ENCODE data around the gene PIGP.
"Not testable (repeated sequence)": the region's sequence is repeated elsewhere in the genome, so short reads cannot be mapped to it uniquely, and the experiment has no call there.

The PIGP gene

DNA sequence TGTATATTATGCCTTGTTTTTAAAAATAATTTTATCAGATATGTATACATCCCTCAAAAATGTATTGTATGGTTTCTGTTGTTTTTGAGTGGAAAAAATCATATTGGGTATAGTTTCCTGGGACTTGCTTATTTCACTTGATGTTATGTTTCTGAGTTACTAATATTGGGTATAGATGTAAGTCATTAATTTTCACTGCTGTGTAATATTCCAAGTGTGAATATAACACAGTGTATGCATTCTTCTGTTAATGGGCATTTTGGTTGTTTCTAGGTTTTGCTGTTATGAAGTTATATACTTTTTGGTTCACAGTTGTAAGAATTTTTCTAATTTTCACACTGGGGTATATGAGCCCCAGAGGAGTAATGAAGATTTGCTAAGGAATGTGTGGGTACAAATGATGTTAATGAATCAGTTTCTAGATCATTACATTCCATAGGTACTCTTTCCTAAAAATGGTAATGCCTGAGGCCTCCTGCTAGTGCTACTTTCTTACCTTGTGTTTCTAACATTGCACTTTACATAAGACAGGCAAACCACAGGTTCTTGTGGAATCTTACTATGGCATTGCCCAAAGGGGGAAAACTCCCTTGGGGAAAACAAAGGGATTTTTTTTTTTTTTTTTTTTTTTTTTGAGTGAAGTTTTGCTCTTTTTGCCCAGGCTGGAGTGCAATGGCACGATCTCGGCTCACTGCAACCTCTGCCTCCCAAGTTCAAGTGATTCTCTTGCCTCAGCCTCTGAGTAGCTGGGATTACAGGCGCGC is 3.4 kb upstream of the PIGP start:
- DNase-seq (ENCODE audit: low read depth, low spot score): no peak

DNA sequence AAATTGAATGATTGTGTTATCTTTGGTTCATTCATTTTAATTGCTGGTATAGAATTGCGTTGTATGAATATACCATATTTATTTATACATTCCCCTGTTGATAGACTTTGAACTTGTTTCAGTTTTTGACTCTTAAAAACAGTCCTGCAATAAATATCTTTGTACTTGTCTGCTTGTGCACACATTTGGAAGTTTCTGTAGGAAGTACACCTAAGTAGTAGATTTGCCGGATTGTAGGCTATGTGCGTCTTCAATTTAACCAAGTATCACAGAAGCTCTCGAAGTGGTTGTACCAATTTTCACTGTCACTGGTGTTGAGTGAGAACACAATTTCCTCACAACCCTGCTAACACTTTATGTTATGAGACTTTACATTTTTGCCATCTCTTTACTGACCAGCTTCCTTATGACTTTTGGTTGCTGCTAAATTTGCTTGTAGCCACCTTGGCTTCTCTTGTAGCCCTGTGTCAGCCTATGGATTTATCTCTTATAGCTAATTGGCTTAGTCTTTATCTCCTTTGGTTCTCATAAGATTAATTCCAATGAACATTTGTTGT is 2.4 kb upstream of the PIGP start:
- no peak for DNase-seq (ENCODE audit: low read depth, low spot score)

DNA sequence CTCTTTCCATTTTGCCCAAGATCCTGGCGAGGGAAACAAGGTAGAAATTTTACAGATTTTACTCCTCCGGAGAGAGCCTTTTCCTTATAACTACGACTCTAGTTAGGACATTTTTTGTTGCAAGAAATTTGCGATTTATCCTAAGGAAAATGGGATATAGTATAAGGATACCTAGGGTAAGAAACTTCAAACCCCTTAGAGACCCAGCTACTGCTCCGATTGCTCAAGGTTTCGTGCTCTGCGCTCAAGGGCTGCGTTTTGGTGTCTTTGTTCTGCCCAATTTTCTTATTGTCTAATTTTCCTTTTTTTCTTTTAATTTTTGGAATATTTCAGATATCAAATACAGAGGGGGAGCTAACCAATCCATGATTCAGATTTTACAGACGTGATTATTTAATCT is 1.7 kb upstream of the PIGP start:
- no peak for DNase-seq (ENCODE audit: low read depth, low spot score)

DNA sequence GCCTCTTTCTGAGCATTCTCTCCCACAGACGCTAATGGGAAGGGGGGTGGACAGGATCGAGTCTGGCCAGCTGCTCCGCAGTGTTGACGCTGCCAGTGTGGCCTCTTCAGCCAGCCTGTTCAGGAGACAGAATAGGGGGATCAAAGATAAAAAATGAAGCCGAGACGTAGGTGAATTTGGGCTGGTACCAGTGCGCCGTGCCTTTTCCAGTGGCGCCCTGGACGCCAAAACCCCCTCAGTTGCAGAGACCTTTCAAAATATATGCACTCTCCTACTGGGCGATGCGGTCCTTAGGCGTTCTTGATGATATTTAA is 1.3 kb upstream of the PIGP start:
- DNase-seq (ENCODE audit: low read depth, low spot score): peak; percentile 41

DNA sequence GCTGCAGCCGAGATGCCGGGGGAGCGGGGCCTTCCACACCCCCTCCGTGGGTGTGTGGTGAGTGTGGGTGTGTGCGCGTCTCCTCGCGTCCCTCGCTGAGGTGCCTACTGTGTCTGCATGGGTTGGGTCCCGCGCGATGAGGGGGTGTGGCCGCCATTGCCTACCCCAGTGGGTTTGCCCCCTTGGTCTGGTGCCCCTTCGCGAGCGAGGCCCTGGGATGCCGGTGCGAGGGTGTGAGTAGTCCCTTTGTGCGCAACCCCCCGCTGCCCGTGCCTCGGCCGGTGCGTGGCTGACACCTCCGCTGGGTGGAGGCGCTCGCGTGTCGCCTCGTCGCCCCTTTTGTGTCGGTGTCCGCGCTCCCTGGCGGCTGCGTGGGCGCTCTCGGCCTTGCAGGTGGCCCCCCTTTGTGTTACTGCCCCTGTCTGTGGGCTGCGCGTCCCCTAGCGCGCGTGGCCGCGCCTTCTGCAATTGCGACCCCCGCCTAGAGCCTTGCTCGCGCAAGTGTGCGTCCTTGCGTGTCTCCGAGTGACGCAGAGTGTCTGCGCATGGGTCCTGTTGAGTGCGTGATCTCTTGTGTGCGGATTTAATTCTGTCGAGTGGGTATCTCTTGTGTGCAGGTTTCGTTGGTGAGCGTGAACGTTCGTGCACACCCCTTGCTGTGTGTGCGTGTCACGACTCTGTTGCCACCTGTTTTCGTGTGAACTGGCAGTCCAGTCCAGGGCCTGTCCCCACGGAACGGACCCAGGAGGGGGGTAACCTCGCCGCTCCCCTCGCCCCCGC is 736 bp upstream of the PIGP start:
- peak; percentile 55 for DNase-seq (ENCODE audit: low read depth, low spot score)

DNA sequence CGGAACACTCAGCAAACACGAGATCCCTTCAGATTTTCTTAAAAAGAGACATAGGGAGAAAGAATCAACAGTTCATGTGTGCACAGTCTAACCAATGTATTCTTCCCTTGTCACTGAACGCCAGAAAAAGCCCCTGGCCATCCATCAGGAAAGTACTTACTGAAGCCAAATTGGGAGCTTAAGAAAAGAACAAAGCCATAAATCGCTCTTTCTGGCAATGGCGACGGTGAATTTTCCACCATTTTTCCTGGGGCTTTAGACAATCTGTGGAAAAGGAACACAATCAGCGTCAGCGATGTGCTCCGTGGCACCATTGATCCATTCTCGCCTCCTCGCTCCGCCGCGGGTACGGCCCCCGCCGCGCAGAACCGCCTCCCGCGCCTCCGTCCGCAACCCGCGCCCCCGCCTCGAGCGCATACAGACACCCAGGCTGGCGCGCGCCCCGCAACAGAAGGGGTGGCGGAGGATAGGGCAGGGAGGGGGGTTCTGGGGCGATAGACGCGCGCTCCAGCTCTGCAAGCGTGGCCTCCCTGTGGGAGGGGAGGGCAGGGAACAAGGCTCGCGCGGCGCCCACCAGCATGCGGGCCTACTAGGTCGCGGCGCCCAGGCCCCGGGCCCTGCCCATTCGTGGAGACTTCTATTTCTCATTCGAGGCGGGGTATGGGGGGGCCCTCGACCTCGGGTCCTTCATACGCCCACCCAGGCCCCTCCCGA is 440 bp downstream of the PIGP start:
- no peak for DNase-seq (ENCODE audit: low read depth, low spot score)

DNA sequence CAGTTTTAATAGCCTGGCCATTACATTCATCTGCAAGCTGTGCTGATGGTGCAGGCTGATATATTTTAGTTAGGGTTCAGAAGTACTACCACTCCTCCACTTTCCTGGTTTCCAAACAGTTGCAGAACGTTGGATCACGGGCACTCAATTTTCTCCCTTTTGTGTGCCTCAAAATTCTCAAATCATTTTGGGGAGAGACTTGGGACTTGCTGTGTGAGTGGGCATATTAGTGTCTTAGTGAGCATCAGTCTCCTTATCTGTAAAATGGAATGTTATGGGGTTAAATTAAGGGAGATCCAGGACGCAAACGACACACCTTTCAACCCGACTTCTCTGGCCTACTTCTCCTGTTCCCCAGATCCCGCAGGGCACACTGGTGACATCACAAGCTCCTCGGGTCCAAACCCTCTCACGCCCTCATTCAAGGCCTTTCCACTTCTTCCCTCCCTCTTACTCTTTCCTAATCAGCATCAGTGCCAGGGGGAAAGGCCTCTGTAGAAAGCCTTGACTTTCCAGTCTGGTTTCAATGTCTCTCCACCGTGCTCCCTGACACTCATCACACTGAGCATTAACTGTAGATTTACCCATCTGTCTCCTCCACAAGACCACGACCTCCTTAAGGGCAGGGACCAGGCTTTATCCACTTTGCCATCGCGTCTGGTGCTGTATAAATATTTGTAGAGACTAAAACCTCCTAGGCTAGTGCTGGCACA is 1.2 kb downstream of the PIGP start:
- DNase-seq (ENCODE audit: low read depth, low spot score): peak; percentile 66

DNA sequence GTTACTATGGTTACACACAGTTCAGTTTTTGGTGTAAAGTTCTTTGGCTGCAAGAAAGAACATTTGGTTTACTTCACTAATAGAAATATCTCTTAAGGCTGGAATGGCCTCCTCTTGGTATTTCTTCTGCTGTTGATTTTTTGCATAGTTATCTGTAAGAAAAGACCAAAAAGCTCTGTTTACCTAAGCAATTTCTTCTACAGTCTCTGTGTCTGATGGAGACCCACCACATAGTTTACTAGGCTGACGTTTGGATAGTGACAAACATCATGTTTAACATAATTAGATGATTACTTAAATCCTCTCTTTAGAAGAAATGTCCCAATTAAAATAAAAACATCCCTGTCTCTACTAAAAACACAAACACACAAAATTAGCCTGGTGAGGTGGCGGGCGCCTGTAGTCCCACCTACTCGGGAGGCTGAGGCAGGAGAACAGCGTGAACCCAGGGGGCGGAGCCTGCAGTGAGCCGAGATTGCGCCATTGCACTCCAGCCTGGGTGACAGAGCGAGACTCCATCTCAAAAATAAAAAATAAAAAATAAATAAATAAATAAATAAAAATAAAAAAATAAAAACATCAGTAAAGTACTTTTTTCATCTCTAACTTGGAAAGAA is 7.2 kb downstream of the PIGP start:
- DNase-seq (ENCODE audit: low read depth, low spot score): no peak

DNA sequence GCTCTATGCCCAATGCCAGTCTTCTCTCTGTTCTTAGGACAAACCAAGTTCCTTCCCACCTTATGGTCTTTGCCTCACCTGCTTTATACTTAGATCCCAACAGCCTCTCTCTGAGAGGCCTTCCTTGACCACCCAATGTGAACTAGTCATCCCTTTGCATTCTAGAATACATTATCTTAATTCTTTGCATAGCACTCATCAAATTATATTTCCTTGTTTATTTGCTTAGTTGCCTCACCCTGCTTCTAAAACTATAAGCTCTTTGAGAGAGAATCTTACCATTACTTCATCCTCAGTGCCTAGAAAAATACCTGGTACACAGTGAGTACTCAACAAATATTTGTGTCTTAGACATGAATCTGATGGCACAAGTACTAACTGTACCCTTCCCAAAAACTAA is 8.0 kb downstream of the PIGP start:
- DNase-seq (ENCODE audit: low read depth, low spot score): no peak

DNA sequence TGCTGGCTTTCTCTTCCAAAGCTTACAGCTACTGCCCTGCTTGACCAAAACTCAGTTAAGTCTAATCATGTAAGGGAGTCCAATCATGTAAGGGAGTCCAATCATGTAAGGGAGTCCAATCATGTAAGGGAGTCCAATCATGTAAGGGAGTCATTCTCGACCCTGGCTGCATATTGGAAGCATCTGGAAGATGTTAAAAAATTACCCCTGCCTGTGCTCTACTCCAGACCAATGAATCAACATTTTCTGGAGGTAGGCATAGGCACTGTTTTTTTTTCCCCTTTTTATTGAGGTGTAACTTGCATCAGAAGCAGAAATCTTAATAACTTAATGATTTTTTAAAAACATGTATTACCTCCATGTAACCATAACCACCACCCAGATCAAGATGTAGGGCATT is 9.4 kb downstream of the PIGP start:
- DNase-seq (ENCODE audit: low read depth, low spot score): no peak

DNA sequence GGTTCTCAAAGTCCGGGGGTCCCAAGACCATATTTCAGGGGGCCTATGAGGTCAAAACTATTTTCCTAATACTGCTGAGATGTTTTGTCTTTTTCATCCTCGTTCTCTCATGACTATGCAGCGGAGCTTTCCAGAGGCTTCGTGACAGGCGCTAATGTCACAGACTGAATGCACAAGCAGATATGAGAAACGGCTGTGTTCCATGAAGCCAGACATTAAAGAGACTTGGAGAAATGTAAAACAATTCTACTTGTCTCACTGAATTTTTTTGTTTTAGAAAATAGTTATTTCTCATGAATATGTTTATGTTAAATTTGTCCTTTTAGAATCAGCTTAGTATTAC is 10.3 kb downstream of the PIGP start:
- no peak for DNase-seq (ENCODE audit: low read depth, low spot score)

DNA sequence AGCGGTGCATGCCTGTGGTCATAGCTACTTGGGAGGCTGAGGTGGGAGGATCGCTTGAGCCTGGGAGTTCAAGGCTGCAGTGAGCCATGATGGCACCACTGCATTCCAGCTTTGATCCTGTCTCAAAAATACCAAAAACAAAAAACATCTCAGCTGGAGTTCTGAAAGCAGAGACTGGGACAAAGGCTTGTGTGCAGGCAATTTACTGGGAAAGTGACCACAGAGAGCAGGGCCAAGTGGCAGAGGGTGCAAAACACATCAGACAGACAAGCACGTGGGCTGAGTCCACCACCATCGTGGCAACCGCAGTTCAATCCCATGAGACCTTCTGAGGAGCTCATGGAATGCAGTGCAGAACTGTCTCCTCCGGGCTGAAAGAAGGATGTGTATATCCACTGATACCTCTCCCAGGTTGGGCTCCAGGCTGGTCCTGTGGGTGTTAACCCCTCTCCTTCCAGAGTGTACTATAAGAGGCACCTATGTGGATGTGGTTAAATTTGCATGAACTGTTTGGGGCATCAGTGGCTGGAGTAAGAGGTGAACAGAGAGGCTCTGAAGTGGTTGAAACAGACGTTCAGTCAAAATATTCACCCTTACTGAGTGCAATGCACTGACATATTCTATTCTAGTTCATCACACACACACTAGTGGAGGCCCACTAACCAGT is 10.8 kb downstream of the PIGP start:
- DNase-seq (ENCODE audit: low read depth, low spot score): peak; percentile 74

DNA sequence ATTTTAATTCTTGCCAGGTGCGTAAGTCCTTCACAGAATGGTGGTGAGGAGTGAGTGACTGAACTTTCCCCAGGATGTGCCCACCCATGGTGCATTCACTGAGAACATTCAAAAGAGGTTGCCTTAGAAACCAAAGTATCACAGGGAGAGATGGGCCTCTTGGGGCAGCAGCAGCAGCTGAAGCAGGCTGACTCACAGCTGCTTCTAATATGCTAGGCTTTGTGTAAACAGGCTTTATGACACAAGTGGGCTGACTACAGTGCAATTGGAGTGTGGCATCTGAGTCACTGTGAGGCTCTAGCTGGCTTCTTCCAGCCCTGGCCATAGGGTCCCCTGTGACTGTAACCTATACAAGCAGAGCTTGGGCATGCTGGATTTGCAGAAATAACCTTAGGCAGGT is 12.6 kb downstream of the PIGP start:
- peak; percentile 94 for DNase-seq (ENCODE audit: low read depth, low spot score)

DNA sequence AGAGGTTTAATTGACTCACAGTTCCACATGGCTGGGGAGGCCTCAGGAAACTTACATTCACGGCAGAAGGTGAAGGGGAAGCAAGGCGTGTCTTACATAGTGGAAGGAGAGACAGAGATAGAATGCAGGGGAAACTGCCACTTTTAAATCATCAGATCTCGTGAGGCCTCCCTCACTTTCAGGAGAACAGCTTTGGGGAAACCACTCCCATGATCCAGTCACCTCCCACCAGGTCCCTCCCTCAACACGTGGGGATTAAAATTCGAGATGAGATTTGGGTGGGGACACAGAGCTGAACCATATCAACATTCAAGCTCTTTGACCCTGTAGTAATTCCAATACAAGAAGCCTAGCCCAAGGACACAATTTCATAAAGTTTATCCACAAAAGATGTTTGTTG is 13.7 kb downstream of the PIGP start:
- DNase-seq (ENCODE audit: low read depth, low spot score): no peak

DNA sequence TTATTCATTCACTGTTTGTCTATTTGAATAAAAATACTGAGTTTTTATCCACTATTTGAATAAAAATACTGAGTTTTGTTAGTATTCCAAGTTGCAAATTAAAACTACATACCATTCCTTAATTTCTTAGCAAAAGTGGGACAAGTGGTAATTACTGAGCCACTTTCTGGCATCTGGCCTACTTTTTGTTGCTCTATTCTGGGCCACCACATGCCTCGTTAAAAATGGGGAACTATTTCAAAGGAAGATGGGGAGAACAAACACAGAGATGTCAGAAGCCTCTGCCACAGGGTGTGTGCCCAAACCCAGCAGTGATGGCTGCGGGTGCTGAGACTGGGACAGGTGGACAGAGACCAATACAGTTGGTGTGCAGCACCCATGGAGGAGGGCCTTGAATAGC is 14.6 kb downstream of the PIGP start:
- no peak for DNase-seq (ENCODE audit: low read depth, low spot score)

DNA sequence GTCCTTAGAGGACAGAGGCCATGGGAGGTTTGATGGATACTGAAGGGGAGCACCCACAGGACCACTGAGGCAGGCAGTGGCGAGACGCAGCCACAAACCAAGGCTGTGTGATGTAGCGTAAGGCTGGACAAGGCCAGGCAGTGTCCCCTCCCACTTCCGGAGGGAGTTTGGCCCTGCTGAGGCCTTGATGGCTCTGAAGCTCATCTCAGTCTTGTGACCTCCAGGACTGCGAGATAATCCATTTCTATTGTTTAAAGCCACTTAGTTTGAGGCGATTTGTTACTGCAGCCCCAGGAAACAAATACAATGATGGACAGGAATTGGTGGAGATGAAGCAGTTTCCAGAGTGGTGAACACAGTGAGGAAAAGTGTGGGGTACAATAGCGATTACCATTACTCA is 15.3 kb downstream of the PIGP start:
- no peak for DNase-seq (ENCODE audit: low read depth, low spot score)

DNA sequence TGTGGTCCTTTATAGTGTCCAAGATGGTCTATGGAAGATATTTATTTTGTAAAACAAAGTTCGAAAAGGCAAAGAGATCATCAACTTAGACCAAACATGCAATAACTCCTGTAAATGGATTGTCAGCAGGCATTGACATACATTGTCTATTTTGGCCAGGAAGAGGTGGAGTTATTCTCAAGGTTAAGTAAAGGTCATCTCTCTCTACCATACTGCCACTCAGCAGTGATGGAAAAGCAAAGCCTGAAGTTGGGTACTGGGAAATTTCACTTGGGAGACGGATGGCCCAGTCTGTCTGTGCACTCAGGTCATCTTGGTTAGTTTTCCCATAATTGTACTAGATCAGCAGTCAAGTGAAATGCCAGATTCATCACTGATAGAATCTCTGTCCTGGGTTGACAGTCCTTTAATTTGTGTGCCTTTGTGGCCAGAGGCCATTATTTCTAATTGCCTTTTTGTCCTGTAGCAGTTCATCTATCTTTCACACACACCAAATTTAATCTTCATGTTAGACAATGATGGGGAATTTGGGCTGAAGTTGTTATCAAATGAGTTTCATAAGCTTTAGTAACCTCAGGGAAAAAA is 17.5 kb downstream of the PIGP start:
- DNase-seq (ENCODE audit: low read depth, low spot score): no peak

DNA sequence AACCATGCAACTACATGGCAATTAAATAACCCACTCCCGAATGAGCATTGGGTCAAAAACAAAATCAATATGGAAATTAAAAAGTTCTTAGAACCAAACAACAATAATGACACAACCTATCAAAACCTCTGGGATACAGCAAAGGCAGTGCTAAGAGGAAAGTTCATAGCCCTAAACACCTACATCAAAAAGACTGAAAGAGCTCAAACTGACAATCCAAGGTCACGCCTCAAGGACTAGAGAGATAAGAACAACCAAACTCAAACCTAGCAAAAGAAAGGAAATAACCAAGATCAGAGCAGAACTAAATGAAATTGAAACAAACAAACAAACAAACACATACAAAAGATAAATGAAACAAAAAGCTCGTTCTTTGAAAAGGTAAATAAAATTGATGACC is 23.1 kb downstream of the PIGP start:
- DNase-seq (ENCODE audit: low read depth, low spot score): not testable (repeated sequence)

DNA sequence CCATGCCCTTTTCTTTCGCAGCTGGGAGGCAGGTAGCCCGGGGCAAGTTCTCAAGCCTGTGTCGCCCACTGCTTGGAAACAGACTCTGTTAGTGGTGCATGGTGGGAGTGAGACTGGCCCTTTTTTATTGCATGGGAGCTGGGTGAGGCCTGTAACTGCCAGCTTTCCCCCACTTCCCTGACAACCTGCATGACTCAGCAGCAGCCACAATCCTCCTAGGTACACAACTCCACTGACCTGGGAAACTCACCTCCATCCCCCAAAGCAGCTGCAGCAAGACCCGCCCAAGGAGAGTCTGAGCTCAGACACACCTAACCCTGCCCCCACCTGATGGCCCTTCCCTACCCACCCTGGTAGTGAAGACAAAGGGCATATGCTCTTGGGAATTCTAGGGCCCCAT is 25.8 kb downstream of the PIGP start:
- no peak for DNase-seq (ENCODE audit: low read depth, low spot score)

DNA sequence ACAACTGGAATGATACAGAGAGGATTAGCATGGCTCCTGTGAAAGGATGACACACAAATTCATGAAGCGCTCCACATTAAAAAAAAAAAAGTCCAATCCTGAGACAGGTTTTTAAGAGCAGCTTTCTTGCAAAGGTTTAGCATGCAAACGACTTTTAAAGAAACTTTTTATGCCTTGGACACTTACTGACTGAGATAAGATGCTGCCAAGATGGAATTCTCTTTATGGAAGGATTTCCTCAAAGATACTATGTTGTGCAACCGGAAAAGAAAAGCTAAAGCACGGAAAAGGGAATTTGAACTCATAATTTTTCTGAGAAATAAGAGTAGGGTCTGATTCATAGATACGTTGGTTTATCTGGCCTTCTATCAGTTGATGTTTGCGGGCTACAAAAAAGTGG is 27.3 kb downstream of the PIGP start:
- no peak for DNase-seq (ENCODE audit: low read depth, low spot score)

DNA sequence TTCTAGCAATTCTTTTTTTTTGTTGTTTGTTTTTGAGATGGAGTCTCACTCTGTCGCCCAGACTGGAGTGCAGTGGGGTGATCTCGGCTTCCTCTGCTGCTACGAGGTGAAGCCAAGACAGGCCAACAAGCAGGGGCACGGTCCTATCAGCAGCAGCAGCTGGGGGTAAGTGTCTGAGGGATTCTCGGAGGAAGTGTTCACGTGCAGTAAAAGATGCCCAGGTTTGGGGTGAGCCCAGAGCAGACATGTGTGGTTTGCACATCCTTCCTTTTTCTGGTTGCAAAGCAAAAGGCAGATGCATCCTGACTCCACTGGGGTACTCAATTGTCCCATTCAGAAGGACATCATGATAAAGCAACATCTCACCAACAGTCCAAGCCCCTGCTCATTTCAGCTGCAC is 27.7 kb downstream of the PIGP start:
- DNase-seq (ENCODE audit: low read depth, low spot score): no peak

All from astrocyte of the hippocampus (primary cell).